Breast epithelium (tissue), 4 donors: ENCODE measurements around the gene TXNRD2. TPM values are rescaled to one million over a fixed set of nuclear protein-coding genes. Genes with fewer than 3 reads are reported as not detected.

ENCODE experiments used
- DNase-seq, 2 donors: peaks; one replicate each; pipeline ENCODE4 v3.0.0-alpha.2; 2019; ENCODE audit warnings: low spot score in 2 of 2
- H3K27ac ChIP-seq, 2 donors: fragments of 200-600 bp; sonication (generic) in 1 of 2; one replicate each; pipeline ENCODE4 v1.5.1; 2016 to 2019; ENCODE audit warnings: mild to moderate bottlenecking in 1 of 2
- H3K27me3 ChIP-seq, 2 donors: fragments of 200-600 bp; sonication (generic) in 1 of 2; one replicate each; pipeline versions ENCODE4 v1.5.1 to v1.6.0; 2017 to 2019; ENCODE audit warnings: control low read depth in 1 of 2, mild to moderate bottlenecking in 1 of 2
- H3K36me3 ChIP-seq: fragments of 200-600 bp; one replicate; pipeline ENCODE4 v1.5.1; 2019
- H3K4me1 ChIP-seq, 2 donors: fragments of 200-600 bp; sonication (generic); one replicate each; pipeline ENCODE4 v1.5.1; 2016 to 2019; ENCODE audit warnings: control low read depth in 1 of 2
- H3K4me3 ChIP-seq, 3 donors: fragments of 200-600 bp; sonication (generic); 1 replicate in 2 of 3; 2 replicates in 1 of 3; pipeline ENCODE4 v1.5.1; 2016 to 2019; ENCODE audit warnings: mild to moderate bottlenecking in 3 of 3, moderate library complexity in 2 of 3
- H3K9me3 ChIP-seq, 2 donors: fragments of 200-600 bp; sonication (generic) in 1 of 2; one replicate each; pipeline ENCODE4 v1.5.1; 2016 to 2019; ENCODE audit warnings: control low read depth in 1 of 2
- CTCF ChIP-seq, 3 donors: fragments of 450-650 bp; IDR thresholded peaks; one replicate each; pipeline ENCODE4 v1.5.1; 2016 to 2017; ENCODE audit warnings: antibody characterized with exemption in 3 of 3, mild to moderate bottlenecking in 3 of 3, moderate library complexity in 3 of 3
- POLR2A ChIP-seq: fragments of 450-650 bp; IDR thresholded peaks from one replicate; pipeline ENCODE4 v1.6.1; 2016; ENCODE audit warnings: antibody characterized with exemption, mild to moderate bottlenecking, moderate library complexity
- POLR2AphosphoS5 ChIP-seq, 3 donors: sonication (generic); formaldehyde crosslinking; IDR thresholded peaks; one replicate each; pipeline ENCODE4 v1.6.1; 2017; ENCODE audit warnings: antibody characterized with exemption in 3 of 3
- intact Hi-C: fragments of 100-400 bp; cut with DNase I; formaldehyde crosslinking; loops from one replicate; pipeline ENCODE4 v1.15.1; 2023; ENCODE audit warnings: low total_unique reads
- total RNA-seq, 3 donors: library from RNA; depleted of rRNA; stranded (reverse); fragments of >200 nt; gene quantifications; one replicate each; pipeline ENCODE4 v1.1.0, GENCODE V29; 2016

TXNRD2 gene
- total RNA-seq, 3 donors from 2014 or later, result 13.8 to 22.8 (median 20.6) TPM

GRCh38 chr22:19865141-19865829, 76.3 kb downstream of the TXNRD2 start:
- intact Hi-C loops, result no loop called here
- no peak for DNase-seq
- no peak for TF ChIP-seq CTCF (IDR thresholded peaks at IDR 0.05)
- no peak for TF ChIP-seq POLR2A
- TF ChIP-seq POLR2AphosphoS5 (IDR thresholded peaks at IDR 0.05), result no peak
- Histone ChIP-seq H3K36me3 (no peaks in the 10 kb centered on the region), H3K9me3 (no peaks in the 10 kb centered on the region), H3K4me3 (no peak overlapping the region), H3K27ac (no peak overlapping the region), H3K27me3 (no peaks in the 10 kb centered on the region), H3K4me1 (no peaks in the 10 kb centered on the region)

GRCh38 chr22:19864538-19865106, 77.0 kb downstream of the TXNRD2 start:
- TF ChIP-seq CTCF (IDR thresholded peaks at IDR 0.05), result no peak
- TF ChIP-seq POLR2A, result no peak
- no peak for TF ChIP-seq POLR2AphosphoS5 (IDR thresholded peaks at IDR 0.05)
- intact Hi-C loops, result no loop called here
- H3K27ac ChIP-seq, result no peak overlapping the region

GRCh38 chr22:19863571-19863970, 78.0 kb downstream of the TXNRD2 start:
- no peaks in the 10 kb centered on the region for H3K4me1 ChIP-seq
- H3K4me3 ChIP-seq, result no peak overlapping the region
- TF ChIP-seq POLR2AphosphoS5 (IDR thresholded peaks at IDR 0.05), result no peak
- no peak for TF ChIP-seq CTCF (IDR thresholded peaks at IDR 0.05)
- no peak for TF ChIP-seq POLR2A
- H3K27ac ChIP-seq, result no peak overlapping the region
- no peak for DNase-seq
- H3K36me3 ChIP-seq, result no peaks in the 10 kb centered on the region
- no peaks in the 10 kb centered on the region for H3K27me3 ChIP-seq
- intact Hi-C loops, result no loop called here
- no peaks in the 10 kb centered on the region for H3K9me3 ChIP-seq

More at GRCh38 chr22:19864538-19865106, 77.0 kb downstream of the TXNRD2 start:
- no peaks in the 10 kb centered on the region for H3K9me3 ChIP-seq
- no peak overlapping the region for H3K4me3 ChIP-seq
- H3K27me3 ChIP-seq, result no peaks in the 10 kb centered on the region
- no peaks in the 10 kb centered on the region for H3K4me1 ChIP-seq
- no peak for DNase-seq
- no peaks in the 10 kb centered on the region for H3K36me3 ChIP-seq

DNA sequence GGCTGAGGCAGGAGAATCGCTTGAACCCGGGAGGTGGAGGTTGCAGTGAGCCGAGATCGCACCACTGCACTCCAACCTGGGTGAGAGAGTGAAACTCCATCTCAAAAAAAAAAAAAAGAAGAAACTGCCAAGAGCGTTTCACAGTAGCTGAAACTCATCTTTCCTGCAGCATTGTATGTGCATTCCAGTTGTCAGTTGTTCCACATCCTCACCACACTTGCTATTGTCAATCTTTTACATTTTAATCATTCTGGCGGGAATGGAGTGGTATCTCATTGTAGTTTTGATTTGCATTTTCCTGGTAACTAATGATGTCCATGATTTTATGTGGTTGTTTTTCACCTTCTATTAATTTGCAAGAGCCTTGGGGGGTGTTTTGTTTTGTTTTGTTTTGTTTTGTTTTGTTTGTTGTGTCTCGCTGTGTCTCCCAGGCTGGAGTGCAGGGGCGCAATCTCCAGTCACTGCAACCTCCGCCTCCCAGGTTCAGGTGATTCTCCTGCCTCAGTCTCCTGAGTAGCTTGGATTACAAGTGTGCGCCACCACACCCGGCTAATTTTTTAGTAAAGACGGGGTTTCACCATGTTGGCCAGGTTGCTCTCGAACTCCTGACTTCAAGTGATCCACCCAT, 78.9 kb downstream of the TXNRD2 start:
- H3K36me3 ChIP-seq, result no peaks in the 10 kb centered on the region
- no peaks in the 10 kb centered on the region for H3K4me1 ChIP-seq
- no peak overlapping the region for H3K27ac ChIP-seq
- intact Hi-C loops, result no loop called here
- no peaks in the 10 kb centered on the region for H3K27me3 ChIP-seq
- no peak overlapping the region for H3K4me3 ChIP-seq
- no peak for DNase-seq
- TF ChIP-seq POLR2A (no peak), CTCF (IDR thresholded peaks at IDR 0.05) (no peak), POLR2AphosphoS5 (IDR thresholded peaks at IDR 0.05) (no peak)
- no peaks in the 10 kb centered on the region for H3K9me3 ChIP-seq

DNA sequence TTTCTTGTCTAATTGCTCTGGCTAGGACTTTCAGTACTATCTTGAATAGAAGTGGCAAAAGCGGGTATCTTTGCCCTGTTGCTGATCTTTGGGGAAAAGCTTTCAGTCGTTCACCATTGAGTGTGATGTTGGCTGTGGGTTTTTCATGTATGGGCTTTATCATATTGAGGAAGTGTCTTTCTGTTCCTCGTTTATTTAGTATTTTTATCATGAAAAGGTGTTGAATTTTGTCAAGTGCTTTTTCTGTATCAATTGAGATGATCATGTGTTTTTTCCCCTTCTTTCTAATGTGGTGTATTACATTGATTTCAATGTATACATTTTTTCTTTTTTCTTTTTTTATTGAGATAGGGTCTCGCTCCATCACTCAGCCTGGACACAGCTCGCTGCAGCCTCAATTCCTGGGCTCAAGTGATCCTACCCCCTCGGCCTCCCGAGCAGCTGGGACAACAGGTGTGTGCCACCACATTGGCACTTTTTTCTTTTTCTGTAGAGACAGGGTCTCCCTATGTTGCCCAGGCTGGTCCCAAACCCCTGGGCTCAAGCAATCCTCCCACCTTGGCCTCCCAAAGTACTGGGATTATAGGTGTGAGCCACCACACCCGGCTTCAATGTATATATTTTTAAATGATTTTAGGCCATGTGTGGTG, 81.6 kb downstream of the TXNRD2 start:
- H3K36me3 ChIP-seq, result no peaks in the 10 kb centered on the region

More for the DNA sequence above, 81.6 kb downstream of the TXNRD2 start:
- intact Hi-C loops, result loop anchor here (2.0 kb wide), 1 partner anchor 71 kb away; no protein-coding TSS in a partner anchor
- no peaks in the 10 kb centered on the region for H3K27me3 ChIP-seq
- no peaks in the 10 kb centered on the region for H3K9me3 ChIP-seq
- DNase-seq, result no peak
- TF ChIP-seq POLR2A (no peak), CTCF (IDR thresholded peaks at IDR 0.05) (no peak), POLR2AphosphoS5 (IDR thresholded peaks at IDR 0.05) (no peak)
- H3K4me1 ChIP-seq, result peaks cover 0 to 8% of the 10 kb centered on the region in 2 donors
- H3K4me3 ChIP-seq, result no peak overlapping the region
- H3K27ac ChIP-seq, result no peak overlapping the region
